GM18519 (cell line): ENCODE measurements around the gene WSB1.
"Not testable (repeated sequence)": the region's sequence is repeated elsewhere in the genome, so short reads cannot be mapped to it uniquely, and the experiment has no call there.

Source experiments
- ATAC-seq: cut with Tn5 transposase; IDR thresholded peaks from one replicate; pipeline ENCODE4 v1.9.1; 2021; ENCODE audit warnings: mild to moderate bottlenecking, moderate library complexity; ENCODE audit not compliant: unreplicated experiment, low FRiP score

The WSB1 gene

GRCh38 chr17:27279132-27279531 is 14.8 kb upstream of the WSB1 start:
- not testable (repeated sequence) for ATAC-seq

DNA sequence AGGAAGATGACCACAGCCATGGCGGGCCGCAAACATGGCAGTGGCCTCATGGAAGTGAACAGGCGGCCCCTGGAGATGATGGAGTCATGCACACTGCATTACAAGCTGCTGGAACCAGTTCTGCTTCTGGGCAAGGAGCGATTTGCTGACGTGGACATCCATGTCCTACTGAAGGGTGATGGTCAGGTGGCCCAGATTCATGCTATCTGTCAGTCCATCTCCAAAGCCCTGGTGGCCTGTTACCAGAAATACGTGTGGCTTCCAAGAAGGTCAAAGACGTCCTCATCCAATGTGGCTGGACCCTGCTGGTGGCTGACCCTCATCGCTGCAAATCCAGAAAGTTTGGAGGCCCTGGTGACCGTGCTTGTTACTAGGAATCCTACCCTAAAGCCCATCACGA is 13.4 kb upstream of the WSB1 start:
- no peak for ATAC-seq

GRCh38 chr17:27281438-27281837 is 12.5 kb upstream of the WSB1 start:
- no peak for ATAC-seq

- peak; percentile 82 for ATAC-seq
These were observed 11.8 kb upstream of the WSB1 start for GRCh38 chr17:27282054-27282551.

DNA sequence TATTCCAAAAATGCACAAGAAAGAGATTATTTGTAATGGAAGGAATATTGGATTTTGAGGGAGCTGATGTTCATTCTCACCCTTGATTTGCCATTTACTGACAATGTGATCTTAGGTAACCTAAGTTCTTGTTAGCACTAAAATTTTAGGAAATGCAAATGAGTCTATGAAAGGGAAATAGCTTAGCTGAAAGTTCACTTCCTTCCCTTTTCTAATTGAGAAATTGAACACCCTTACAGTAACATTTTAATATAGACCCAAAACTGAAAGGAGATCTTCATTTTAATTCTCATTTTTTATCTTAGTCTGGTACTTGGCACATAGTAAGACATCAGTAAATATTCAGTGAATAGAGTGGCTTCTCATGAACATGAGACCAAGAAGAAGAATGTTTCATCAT is 10.9 kb upstream of the WSB1 start:
- no peak for ATAC-seq

DNA sequence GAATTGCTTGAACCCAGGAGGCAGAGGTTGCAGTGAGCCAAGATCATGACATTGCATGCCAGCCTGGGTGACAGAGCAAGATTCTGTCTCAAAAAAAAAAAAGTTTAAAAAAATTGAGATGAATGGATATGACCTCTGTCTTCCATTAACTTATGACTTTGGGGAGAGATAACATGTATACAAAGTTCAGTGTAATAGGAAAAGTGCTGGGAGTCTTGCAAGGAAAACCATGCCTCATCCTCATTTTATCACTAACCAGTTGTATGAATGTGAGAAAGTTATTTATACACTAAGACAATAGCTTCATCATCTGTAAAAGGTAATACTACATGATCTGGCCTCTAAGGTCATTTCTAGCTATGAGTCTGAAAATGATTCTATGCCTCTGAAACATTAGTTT is 10.2 kb upstream of the WSB1 start:
- no peak for ATAC-seq

GRCh38 chr17:27284811-27285415 is 9.0 kb upstream of the WSB1 start:
- no peak for ATAC-seq

DNA sequence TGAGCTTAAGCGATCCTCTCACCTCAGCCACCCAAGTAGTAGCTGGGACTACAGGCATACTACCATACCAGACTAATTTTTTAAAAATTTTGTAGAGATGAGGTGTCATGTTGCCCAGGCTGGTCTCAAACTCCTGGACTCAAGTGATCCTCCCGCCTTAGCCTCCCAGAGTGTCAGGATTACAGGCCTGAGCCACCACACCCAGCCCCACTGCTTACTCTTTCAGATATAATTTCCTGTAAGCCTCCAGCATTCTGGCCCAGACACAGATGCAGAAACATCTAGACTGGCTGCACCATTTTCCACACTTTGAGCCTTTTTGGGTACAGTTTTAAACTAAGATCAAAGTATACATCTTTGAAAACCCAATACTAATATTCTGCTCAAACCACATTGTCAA is 8.4 kb upstream of the WSB1 start:
- no peak for ATAC-seq

GRCh38 chr17:27288183-27288582 is 5.7 kb upstream of the WSB1 start:
- ATAC-seq, result no peak

DNA sequence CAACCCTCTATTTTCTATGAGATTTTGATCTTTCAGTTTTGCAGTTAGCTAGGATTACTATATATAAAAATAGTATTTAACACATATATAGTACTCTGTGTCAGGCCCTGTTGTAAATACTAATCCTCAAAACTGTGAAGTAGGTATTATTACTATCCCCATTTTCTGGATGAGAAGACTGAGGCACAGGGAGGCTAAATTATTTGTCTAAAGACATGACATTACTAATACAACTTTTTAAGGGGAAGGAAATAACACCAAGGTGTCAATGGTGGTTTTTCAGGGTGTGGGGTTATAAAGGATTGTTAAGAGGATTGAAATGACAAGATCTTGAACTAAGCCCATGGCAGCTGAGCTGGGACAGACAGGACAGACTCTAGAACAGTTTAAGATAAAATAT is 4.1 kb upstream of the WSB1 start:
- no peak for ATAC-seq

- ATAC-seq, result no peak
These were observed 2.9 kb upstream of the WSB1 start for GRCh38 chr17:27290916-27291598.

DNA sequence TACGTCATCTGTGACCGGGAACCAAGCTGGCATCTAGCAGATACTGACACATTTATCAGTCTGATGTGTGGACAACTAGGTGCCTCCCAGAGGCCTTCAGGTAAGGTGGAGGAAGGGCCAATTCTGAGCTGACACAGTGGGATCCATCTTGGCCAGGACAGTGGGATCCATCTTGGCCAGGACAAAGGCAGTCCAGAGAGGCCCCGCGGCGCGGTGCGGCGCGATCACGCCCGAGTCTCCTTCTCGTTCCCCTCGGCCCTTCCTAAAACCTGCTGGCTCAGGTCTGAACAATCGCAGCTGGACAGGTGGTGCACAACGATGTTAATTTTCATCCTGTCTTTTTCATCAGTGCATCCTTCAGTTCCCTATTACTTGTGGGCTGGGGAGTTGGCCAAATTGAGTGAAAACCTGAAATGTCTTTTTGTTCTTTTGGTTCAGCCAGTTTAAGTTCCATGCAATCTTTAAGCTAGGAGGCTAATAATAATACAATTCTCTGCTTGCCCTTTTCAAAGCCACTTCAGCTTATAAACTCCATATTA is 486 bp upstream of the WSB1 start:
- no peak for ATAC-seq

DNA sequence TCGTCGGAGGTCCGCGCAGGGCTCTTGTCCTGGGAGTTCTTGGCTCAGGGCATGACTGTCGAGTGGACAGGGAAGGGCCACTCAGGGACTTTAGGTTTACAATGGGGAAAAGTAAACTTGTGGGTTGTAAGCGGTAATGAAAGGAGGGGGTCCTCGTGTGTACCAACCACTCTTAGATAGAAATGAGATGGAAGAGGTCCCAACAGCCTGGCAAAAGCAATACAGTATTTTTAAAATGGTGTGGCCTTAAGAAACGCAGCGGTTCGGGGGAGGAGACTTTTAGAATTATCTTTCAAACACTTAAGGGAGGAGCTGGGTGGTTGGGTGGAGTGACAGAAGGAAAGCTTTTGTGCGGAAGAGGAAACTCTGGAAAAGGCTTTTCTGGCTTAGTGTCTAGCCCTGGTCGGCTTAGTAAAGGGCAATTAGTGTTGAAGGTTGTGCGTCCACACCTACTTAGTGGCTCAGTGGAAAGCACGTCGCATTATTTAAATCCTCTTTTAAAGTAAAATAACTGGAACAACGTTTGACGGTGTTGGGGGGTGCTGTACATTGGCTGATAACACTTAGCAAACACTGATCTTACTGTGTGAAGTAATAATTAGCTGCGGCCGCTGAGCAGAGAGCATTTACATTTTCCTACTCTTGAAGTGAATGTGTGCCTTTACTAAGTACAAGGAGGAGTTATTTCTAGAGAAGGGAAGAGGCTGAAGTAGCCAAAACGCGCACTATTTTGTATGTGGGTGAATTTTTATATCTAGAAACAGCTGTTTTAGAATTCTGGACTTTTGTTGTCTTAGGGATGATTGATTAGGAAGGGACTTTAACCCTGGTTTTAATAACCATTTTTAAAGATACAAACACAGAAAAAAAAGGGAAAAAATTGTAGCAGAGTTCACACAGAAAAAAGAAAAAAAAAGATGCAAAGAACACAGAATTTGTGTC is 1.0 kb downstream of the WSB1 start:
- ATAC-seq, result peak; percentile 32

GRCh38 chr17:27295945-27296344 is 2.0 kb downstream of the WSB1 start:
- no peak for ATAC-seq

DNA sequence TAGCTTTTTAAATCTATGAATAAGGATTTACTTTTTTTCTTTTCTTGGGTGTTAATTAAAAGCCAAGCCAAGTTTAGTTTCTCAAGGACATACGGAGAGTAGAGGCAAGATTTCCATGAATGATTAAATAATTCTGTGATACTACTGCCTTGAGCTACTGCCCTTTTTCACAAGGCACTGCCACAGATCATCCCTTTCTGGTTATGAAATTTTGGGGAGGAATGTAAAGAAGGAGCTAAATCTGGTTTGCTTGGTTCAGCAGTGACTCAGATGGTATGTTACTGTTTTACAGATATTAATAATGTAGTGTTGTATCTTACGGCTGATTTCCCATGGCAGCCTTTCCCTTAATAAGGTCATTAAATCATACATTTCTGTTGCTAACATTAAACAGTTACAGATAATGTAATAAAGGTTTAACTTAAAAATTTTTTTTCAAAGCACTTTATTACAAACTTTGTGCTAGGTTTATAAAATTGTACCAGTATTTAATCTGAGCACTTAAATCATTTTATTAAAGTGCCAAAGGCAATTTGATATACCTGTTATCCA is 2.6 kb downstream of the WSB1 start:
- ATAC-seq, result no peak

GRCh38 chr17:27299384-27300049 is 5.6 kb downstream of the WSB1 start:
- no peak for ATAC-seq

DNA sequence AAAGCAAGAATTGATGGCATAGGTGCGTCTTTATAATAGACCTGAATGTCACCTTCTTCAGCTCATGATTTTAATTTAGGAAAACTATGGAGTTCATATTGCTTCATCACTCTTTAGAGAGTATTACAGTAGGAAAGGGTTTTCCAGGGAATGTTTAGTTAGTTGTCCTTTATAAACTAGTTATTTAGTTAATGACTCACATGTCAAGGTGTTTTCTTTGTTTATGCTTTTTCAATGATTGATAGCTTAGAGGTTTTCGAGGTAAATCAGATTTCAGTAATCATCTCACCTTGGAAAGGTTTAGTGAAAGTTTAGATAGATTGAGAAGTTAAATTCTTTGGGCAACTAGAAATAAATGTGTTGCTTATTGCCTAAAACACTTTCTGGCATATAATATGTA is 9.8 kb downstream of the WSB1 start:
- no peak for ATAC-seq

DNA sequence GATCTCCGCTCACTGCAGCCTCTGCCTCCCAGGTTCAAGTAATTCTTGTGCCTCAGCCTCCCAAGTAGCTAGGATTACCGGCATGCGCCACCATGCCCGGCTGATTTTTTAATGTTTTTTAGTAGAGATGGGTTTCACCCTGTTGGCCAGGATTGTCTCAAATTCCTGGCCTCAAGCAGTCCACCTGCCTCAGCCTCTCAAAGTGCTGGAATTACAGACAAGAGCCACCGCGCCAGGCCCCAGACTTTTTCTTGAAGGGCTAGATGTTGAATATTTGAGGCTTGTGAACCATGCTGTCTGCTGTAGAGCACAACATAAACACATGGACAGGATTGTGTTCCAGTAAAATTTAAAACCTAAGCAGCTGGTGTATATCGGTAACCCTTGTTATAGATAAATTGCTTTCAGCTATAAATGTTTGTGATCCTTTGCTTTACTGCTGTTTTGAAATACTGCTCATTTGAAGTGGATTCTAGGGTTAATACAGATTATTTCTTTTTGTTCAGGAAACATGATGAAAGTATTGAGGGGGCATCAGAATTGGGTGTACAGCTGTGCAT is 12.4 kb downstream of the WSB1 start:
- no peak for ATAC-seq

DNA sequence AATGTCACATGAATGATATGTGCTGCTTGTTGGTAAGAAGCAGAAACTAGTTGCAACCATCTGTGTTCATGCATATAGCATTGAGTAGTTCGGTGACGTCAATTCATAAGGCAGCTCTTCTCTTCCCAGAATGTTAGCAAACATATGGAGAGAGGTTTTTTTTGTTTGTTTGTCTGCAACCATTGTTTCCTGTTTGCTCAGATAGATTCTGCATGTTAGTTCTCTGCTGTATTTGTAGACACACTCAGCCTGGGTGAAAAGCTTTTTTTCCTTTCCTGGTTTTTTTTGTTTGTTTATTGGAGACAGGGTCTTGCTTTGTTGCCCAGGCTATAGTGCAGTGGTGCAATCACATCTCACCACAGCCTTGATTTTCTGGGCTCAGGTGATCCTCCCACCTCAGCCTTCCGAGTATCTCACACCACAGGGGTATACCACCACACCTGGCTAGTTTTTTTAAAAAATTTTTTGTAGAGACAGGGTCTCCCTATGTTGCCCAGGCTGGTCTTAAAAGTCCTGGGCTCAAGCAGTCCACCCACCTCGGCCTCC is 16.7 kb downstream of the WSB1 start:
- ATAC-seq, result no peak

GRCh38 chr17:27313301-27313700 is 19.4 kb downstream of the WSB1 start:
- ATAC-seq, result no peak
